Fibroblast of villous mesenchyme (primary cell): ENCODE data around the gene TF. TPM values are rescaled to one million over a fixed set of nuclear protein-coding genes. Genes with fewer than 3 reads are reported as not detected.
"Not testable (repeated sequence)": the region's sequence is repeated elsewhere in the genome, so short reads cannot be mapped to it uniquely, and the experiment has no call there.

Experiments used
- DNase-seq: peaks from one replicate; pipeline ENCODE4 v3.0.0-alpha.2; 2010; ENCODE audit warnings: low read depth
- H3K4me3 ChIP-seq: 2 replicates; pipeline ENCODE4 v1.5.1; 2011; ENCODE audit warnings: low read depth, mild to moderate bottlenecking, low read length
- CTCF ChIP-seq: IDR thresholded peaks from 2 replicates; pipeline ENCODE4 v1.5.1; 2012; ENCODE audit warnings: low read depth, mild to moderate bottlenecking, low read length; ENCODE audit not compliant: insufficient read depth
- total RNA-seq: library from RNA; depleted of rRNA; stranded (reverse); fragments of >200 nt; gene quantifications from 2 replicates; pipeline ENCODE4 v1.2.3, GENCODE V29; 2012

TF gene
- total RNA-seq, 1 donor = not detected

DNA sequence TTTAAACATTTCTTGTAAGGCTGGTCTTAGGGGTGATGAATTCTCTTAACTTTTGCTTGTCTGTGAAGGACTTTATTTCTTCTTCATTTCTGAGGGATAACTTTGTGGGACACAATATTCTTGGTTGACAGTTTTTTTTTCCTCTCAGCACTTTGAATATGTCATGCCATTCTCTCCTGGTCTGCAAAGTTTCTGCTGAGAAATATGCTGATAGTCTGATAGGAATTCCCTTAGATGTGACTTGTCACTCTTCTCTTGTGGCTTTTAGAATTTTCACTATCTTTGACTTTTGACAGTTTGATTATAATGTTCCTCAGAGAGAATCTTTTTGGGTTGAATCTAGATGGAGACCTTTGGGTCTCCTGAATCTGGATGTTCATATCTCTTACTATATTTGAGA lies 23.3 kb upstream of the TF start:
- no peak for TF ChIP-seq CTCF
- no peak for DNase-seq
- no peak overlapping the region for H3K4me3 ChIP-seq

GRCh38 chr3:133730993-133731392 lies 15.2 kb upstream of the TF start:
- TF ChIP-seq CTCF = no peak

GRCh38 chr3:133732231-133732630 lies 14.0 kb upstream of the TF start:
- H3K4me3 ChIP-seq = not testable (repeated sequence)

More at GRCh38 chr3:133730993-133731392, 15.2 kb upstream of the TF start:
- DNase-seq = no peak
- H3K4me3 ChIP-seq = no peak overlapping the region

GRCh38 chr3:133733226-133733625 lies 13.0 kb upstream of the TF start:
- TF ChIP-seq CTCF = no peak
- DNase-seq = no peak
- no peak overlapping the region for H3K4me3 ChIP-seq

More at GRCh38 chr3:133732231-133732630, 14.0 kb upstream of the TF start:
- DNase-seq = not testable (repeated sequence)

DNA sequence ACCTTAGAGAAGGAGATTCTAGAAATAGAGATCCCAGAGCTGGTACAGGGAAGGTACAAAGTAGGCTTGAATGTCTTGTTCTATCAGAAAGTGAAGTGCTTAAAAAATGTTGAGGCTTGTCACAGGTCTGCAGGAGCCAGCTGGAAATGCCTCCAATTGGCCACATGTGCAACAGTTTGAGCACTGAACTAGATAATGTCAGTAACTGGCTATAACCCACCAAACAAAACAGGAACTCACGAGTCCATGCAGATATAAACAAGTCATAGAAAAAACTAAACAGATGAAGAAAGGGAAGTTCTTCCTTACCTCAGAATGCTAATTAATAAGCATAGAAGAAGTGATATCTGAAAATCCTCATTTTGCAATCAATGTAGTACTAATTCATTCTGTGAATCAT lies 11.9 kb upstream of the TF start:
- no peak for TF ChIP-seq CTCF

DNA sequence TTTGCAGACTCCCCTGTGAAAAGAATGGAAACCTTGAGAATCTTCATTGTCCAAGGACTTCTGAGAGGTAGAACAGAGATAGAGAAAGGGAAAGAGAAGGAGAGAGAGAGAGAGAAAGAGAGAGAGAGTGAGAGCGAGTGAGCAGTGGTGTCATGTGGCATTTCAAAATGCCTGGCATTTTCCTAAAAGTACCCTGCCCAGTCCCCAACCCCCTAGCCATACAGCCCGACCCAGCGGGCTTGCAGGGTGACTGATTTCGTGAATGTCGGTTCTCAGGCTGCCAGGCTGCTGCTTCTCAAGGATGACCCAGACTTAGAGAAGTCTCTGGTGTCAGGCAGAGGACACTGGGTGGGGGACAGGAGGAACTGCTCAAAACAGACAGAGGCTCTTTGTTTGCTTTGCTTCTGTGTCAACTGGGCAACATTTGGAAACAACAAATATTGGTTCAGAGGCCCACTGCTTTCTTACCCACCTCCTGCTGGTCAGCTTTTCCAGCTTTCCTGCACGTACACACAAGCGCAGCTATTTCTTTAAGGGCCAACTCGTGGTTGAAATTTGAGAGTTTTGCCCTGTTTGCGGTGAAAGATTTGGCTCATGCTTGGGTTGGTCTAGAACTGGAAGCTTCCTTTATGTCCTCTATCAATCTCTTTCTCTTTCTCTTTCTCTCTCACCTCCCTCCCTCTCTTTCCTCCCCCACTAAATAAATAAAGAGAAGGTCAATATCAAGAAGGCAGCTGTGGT lies 3.7 kb upstream of the TF start:
- TF ChIP-seq CTCF = no peak
- no peak overlapping the region for H3K4me3 ChIP-seq
- peak; percentile 19 for DNase-seq

More for the DNA sequence above, 11.9 kb upstream of the TF start:
- H3K4me3 ChIP-seq = no peak overlapping the region
- no peak for DNase-seq

DNA sequence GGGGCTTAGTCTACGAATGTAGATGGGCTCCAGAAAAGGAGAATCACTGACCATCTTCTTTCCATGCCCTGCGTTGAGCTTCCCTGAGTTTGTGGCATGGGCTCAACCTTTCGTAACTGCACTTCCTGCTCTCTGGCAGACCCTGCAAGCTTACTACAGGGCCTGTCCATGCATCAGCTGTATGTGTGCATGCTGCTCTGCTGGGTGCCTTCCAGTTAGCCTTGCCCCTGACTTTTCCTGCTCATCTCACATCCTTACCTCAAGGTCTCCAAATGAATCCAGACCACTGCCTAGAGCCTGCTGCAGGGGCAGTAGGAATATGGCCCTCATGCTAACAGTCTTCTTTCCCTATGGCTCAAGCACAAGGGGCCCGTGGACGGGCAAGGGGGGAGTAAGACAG lies 2.0 kb upstream of the TF start:
- no peak overlapping the region for H3K4me3 ChIP-seq

More for the DNA sequence above, 2.0 kb upstream of the TF start:
- TF ChIP-seq CTCF = no peak
- no peak for DNase-seq
